HG03175 (cell line): ENCODE results near the gene PDGFA.

Experiments
- ATAC-seq: cut with Tn5 transposase; IDR thresholded peaks from one replicate; pipeline ENCODE4 v1.9.1; 2021; ENCODE audit warnings: mild to moderate bottlenecking, moderate library complexity; ENCODE audit not compliant: unreplicated experiment

The PDGFA gene

GRCh38 chr7:449324-450019, 70.2 kb downstream of the PDGFA start:
- ATAC-seq: no peak

GRCh38 chr7:447523-447922, 72.1 kb downstream of the PDGFA start:
- ATAC-seq: no peak
